K562 (cell line): Measurements from ENCODE around the gene FAM83D. TPM values are rescaled to one million over a fixed set of nuclear protein-coding genes. Genes with fewer than 3 reads are reported as not detected.

Experiments used
- ATAC-seq: fragments of 200-7000 bp; cut with Tn5 transposase; 3 replicates; pipeline ENCODE4 v1.9.1; 2020; ENCODE audit warnings: moderate library complexity
- BruUV-seq: library from RNA; stranded (reverse); fragments of 400-500 nt; replicated peaks from 2 replicates; lab custom pipeline; 2021; lab: Mats Ljungman, UMichigan
- CTCF ChIA-PET: fragments of 300-600 bp; formaldehyde crosslinking; extraction: SDS; loops from one replicate; lab custom pipeline; 2021; ENCODE audit warnings: low intra/inter-chr PET ratio; lab: Yijun Ruan, JAX
- POLR2A ChIA-PET: fragments of 300-600, 350-650 bp; sonication (Branson Sonifier 250); formaldehyde crosslinking; extraction: SDS; loops from one replicate; lab custom pipeline; 2021; ENCODE audit warnings: antibody characterized with exemption, inconsistent platforms; lab: Yijun Ruan, JAX
- DNase-seq, 4 experiments: peaks; one replicate each; pipeline versions ENCODE4 v3.0.0 to v3.0.0-alpha.2; 2011 to 2018; ENCODE audit warnings: low spot score in 3 of 4, mixed read lengths in 3 of 4; ENCODE audit errors: extremely low read depth in 1 of 4
- FAIRE-seq: peaks from 2 replicates; lab custom pipeline; 2011; peaks lifted over from hg19 to GRCh38; lab: Jason Lieb, UNC
- H2AFZ ChIP-seq: 2 replicates; pipeline ENCODE4 v1.6.0; 2011; ENCODE audit warnings: low read depth, low read length, control low read depth, inconsistent platforms
- H3K27ac ChIP-seq: fragments of 200-600 bp; 3 replicates; pipeline ENCODE4 v1.8.0; 2011; ENCODE audit warnings: low read depth, mild to moderate bottlenecking, control low read depth, inconsistent platforms, low read length, moderate library complexity, mixed read lengths; ENCODE audit errors: extremely low read depth
- H3K27me3 ChIP-seq, 2 experiments: fragments of 300-600 bp in 1 of 2; 2 replicates in 1 of 2; 3 replicates in 1 of 2; pipeline versions ENCODE4 v1.6.0 to v1.8.0; 2011; ENCODE audit warnings: inconsistent platforms in 2 of 2, low read length in 2 of 2, mild to moderate bottlenecking in 1 of 2, mixed read lengths in 1 of 2, moderate library complexity in 1 of 2; ENCODE audit not compliant: control insufficient read depth in 2 of 2, insufficient read depth in 2 of 2
- H3K36me3 ChIP-seq: fragments of 300-600 bp; 3 replicates; pipeline ENCODE4 v1.8.0; 2011; ENCODE audit warnings: mild to moderate bottlenecking, low read length, inconsistent platforms; ENCODE audit not compliant: control insufficient read depth, insufficient read depth
- H3K4me1 ChIP-seq, 2 experiments: fragments of 200-600 bp in 1 of 2; replicated peaks in 1 of 2; 2 replicates in 1 of 2; 3 replicates in 1 of 2; pipeline versions ENCODE4 v1.5.1 to v1.8.0; 2011; ENCODE audit warnings: inconsistent platforms in 2 of 2, low read length in 2 of 2, mild to moderate bottlenecking in 1 of 2, mixed read lengths in 1 of 2, moderate library complexity in 1 of 2; ENCODE audit not compliant: control insufficient read depth in 2 of 2, insufficient read depth in 2 of 2
- H3K4me2 ChIP-seq: 2 replicates; pipeline ENCODE4 v1.6.1; 2011; ENCODE audit warnings: low read length, control low read depth, inconsistent platforms, mixed read lengths; ENCODE audit not compliant: insufficient read depth
- H3K4me3 ChIP-seq: fragments of 200-600 bp; sonication (generic), shearing (Covaris generic); 2 replicates; pipeline ENCODE4 v1.5.1; 2016; ENCODE audit warnings: control low read depth, inconsistent platforms
- H3K79me2 ChIP-seq: fragments of 200-600 bp; 3 replicates; pipeline ENCODE4 v1.8.0; 2011; ENCODE audit warnings: low read length, inconsistent platforms; ENCODE audit not compliant: control insufficient read depth, insufficient read depth
- H3K9ac ChIP-seq, 2 experiments: 2 replicates each; pipeline versions ENCODE4 v1.6.0 to v1.6.1; 2011; ENCODE audit warnings: low read depth in 2 of 2, low read length in 2 of 2, control low read depth in 1 of 2, inconsistent platforms in 1 of 2, mild to moderate bottlenecking in 1 of 2, mixed read lengths in 1 of 2; ENCODE audit not compliant: insufficient read depth in 1 of 2
- H3K9me1 ChIP-seq: one replicate; pipeline ENCODE4 v1.6.0; 2011; ENCODE audit warnings: inconsistent platforms, mild to moderate bottlenecking, low read length, moderate library complexity; ENCODE audit not compliant: control insufficient read depth, insufficient read depth
- H3K9me3 ChIP-seq: replicated peaks from 2 replicates; pipeline ENCODE4 v1.5.1; 2011; ENCODE audit warnings: low read depth, low read length, inconsistent platforms; ENCODE audit not compliant: control insufficient read depth, insufficient read depth
- H4K20me1 ChIP-seq: replicated peaks from 2 replicates; pipeline ENCODE4 v1.6.1; 2011; ENCODE audit warnings: low read length, inconsistent platforms, mixed read lengths; ENCODE audit not compliant: control insufficient read depth, insufficient read depth
- CTCF ChIP-seq, 3 experiments: IDR thresholded peaks in 2 of 3; conservative IDR thresholded peaks in 1 of 3; 2 replicates each; pipeline ENCODE4 v1.5.1; 2011 to 2012; ENCODE audit warnings: low read length in 3 of 3, mild to moderate bottlenecking in 3 of 3, control low read depth in 2 of 3, improper control_type of control experiment in 1 of 3, inconsistent platforms in 1 of 3, low read depth in 1 of 3, mixed read lengths in 1 of 3, moderate library complexity in 1 of 3; ENCODE audit not compliant: insufficient read depth in 2 of 3
- NFATC3 ChIP-seq: fragments of 450-650 bp; IDR thresholded peaks from 2 replicates; pipeline ENCODE4 v1.6.1; 2017; ENCODE audit warnings: mild to moderate bottlenecking
- NFRKB ChIP-seq: fragments of 450-650 bp; IDR thresholded peaks from 2 replicates; pipeline ENCODE4 v1.6.1; 2016; ENCODE audit warnings: low read depth
- NR2C1 ChIP-seq, 2 experiments: fragments of 450-650 bp; IDR thresholded peaks; 2 replicates each; pipeline ENCODE4 v1.6.1; 2017; ENCODE audit warnings: mild to moderate bottlenecking in 2 of 2, antibody characterized with exemption in 1 of 2, inconsistent platforms in 1 of 2, missing compliant biosample characterization in 1 of 2, missing genetic modification characterization in 1 of 2
- PHTF2 ChIP-seq: fragments of 250-450 bp; sonication (Bioruptor Pico); IDR thresholded peaks from 2 replicates; pipeline ENCODE4 v1.5.0; 2021; ENCODE audit warnings: mild to moderate bottlenecking
- POLR2H ChIP-seq: IDR thresholded peaks from 2 replicates; pipeline ENCODE4 v1.6.1; 2016; ENCODE audit warnings: missing genetic modification characterization, low read depth, mild to moderate bottlenecking, control low read depth, missing compliant biosample characterization, moderate library complexity
- POU5F1 ChIP-seq: fragments of 150-350 bp; IDR thresholded peaks from 2 replicates; pipeline ENCODE4 v1.6.1; 2014; ENCODE audit warnings: borderline replicate concordance, low read length, low read depth, mild to moderate bottlenecking; ENCODE audit not compliant: partially characterized antibody
- RAD21 ChIP-seq, 2 experiments: fragments of 250-450 bp in 1 of 2; fragments of 450-650 bp in 1 of 2; sonication (Bioruptor Pico) in 1 of 2; formaldehyde crosslinking in 1 of 2; IDR thresholded peaks in 1 of 2; conservative IDR thresholded peaks in 1 of 2; 2 replicates each; pipeline versions ENCODE4 v1.4.0 to v1.8.0; 2020 to 2022; ENCODE audit warnings: mild to moderate bottlenecking in 2 of 2, moderate library complexity in 1 of 2
- SP2 ChIP-seq: IDR thresholded peaks from 2 replicates; pipeline ENCODE4 v1.6.1; 2011; ENCODE audit warnings: mild to moderate bottlenecking, low read depth, low read length, moderate library complexity; ENCODE audit not compliant: poor library complexity, severe bottlenecking; ENCODE audit errors: extremely low read depth
- TEAD4 ChIP-seq, 2 experiments: sonication (generic) in 1 of 2; formaldehyde crosslinking in 1 of 2; IDR thresholded peaks; 2 replicates each; pipeline versions ENCODE4 v1.6.1 to v1.8.0; 2012 to 2022; ENCODE audit warnings: borderline replicate concordance in 1 of 2, inconsistent platforms in 1 of 2, low read length in 1 of 2, mild to moderate bottlenecking in 1 of 2, missing genetic modification reagents in 1 of 2
- ZFX ChIP-seq: sonication (generic); formaldehyde crosslinking; IDR thresholded peaks from 2 replicates; pipeline ENCODE4 v1.8.0; 2022; ENCODE audit warnings: mild to moderate bottlenecking, missing genetic modification reagents, moderate library complexity
- ZNF79 ChIP-seq: fragments of 250-450 bp; sonication (Bioruptor Pico); IDR thresholded peaks from 2 replicates; pipeline ENCODE4 v1.4.0; 2020; ENCODE audit warnings: low read depth, mild to moderate bottlenecking, moderate library complexity
- ZSCAN29 ChIP-seq: fragments of 450-650 bp; IDR thresholded peaks from 2 replicates; pipeline ENCODE4 v1.6.1; 2017
- WGBS: fragments of 100-300 bp; shearing (Covaris generic); methylation state at CpG from one replicate; pipeline ENCODE4 v1.1.6; 2016; ENCODE audit warnings: low coverage, mixed read lengths; ENCODE audit not compliant: insufficient coverage; ENCODE audit errors: missing lambda C conversion rate; 5-methylcytosine and 5-hydroxymethylcytosine counted together
- in situ Hi-C: fragments of 300-500 bp; cut with MboI; formaldehyde crosslinking; loops from 4 replicates; pipeline ENCODE4 v1.15.0; 2018; ENCODE audit warnings: inconsistent platforms, mixed read lengths
- intact Hi-C: fragments of 100-400 bp; cut with micrococcal nuclease; formaldehyde crosslinking; loops from 2 replicates; pipeline ENCODE4 v1.14.2; 2022
- polyA plus RNA-seq, 8 experiments: library from polyadenylated mRNA; depleted of rRNA in 4 of 8; stranded (reverse) in 5 of 8; unstranded in 3 of 8; fragments of >200 nt; fragmentation: Nextera tagmentation in 2 of 8; fragmentation: Illumina TruSeq in 1 of 8; extraction: Ambion mirVana in 2 of 8; extraction: Trizol in 1 of 8; gene quantifications; 2 replicates each; pipeline versions ENCODE4 v1.2.1 to v1.2.3, GENCODE V29; 2011 to 2014; ENCODE audit warnings: inconsistent platforms in 1 of 8, missing spikeins in 1 of 8
- total RNA-seq, 7 experiments: library from RNA; depleted of rRNA in 6 of 7; stranded (reverse); fragments of >200 nt in 6 of 7; fragmentation: Illumina TruSeq in 2 of 7; extraction: Trizol in 2 of 7; gene quantifications; 2 replicates each; pipeline versions ENCODE4 v1.2.1 to v1.2.3, GENCODE V29; 2011 to 2021; ENCODE audit warnings: low replicate concordance in 1 of 7
- TF ChIP-seq, protein P1 (sequence below): sonication (generic); formaldehyde crosslinking; IDR thresholded peaks from 2 replicates; pipeline ENCODE4 v1.8.1; 2022; ENCODE audit warnings: missing genetic modification reagents
- TF ChIP-seq, protein P2 (sequence below): fragments of 250-450 bp; sonication (Bioruptor Pico); IDR thresholded peaks from 2 replicates; pipeline ENCODE4 v1.5.0; 2021
- TF ChIP-seq, protein P3 (sequence below), 2 experiments: fragments of 450-650 bp in 1 of 2; sonication (generic) in 1 of 2; formaldehyde crosslinking in 1 of 2; IDR thresholded peaks in 1 of 2; conservative IDR thresholded peaks in 1 of 2; 2 replicates each; pipeline versions ENCODE4 v1.6.1 to v1.8.1; 2016 to 2023; ENCODE audit warnings: mild to moderate bottlenecking in 2 of 2, moderate library complexity in 2 of 2, inconsistent platforms in 1 of 2, missing genetic modification reagents in 1 of 2

Gene FAM83D
- total and polyA plus RNA-seq, 9 of the 15 experiments (the other 6 are each of a cell fraction or from before 2014, with no cell fraction given) = 8.2 to 66.1 (median 43.5) TPM

- Histone ChIP-seq H3K36me3 (peaks cover 98% of the 10 kb centered on the region), H4K20me1 (peaks cover 42% of the 10 kb centered on the region), H3K9ac (no peak overlapping the region), H3K4me3 (no peak overlapping the region), H3K4me2 (no peak overlapping the region), H3K9me3 (no peaks in the 10 kb centered on the region), H3K79me2 (peaks cover 100% of the 10 kb centered on the region), H3K27me3 (no peaks in the 10 kb centered on the region), H3K4me1 (peaks cover 0 to 40% of the 10 kb centered on the region in 2 experiments; a peak in 3 of 5 replicates), H3K27ac (peak overlapping the region; percentile 35; the same call in 1 of the 3 replicates), H3K9me1 (peaks cover 14% of the 10 kb centered on the region), H2AFZ (no peak overlapping the region)
- ATAC-seq (peak; percentile 44), FAIRE-seq (no peak), DNase-seq (no peak)
- no TSS peak for BruUV-seq
- CTCF ChIA-PET = interaction anchor here (0.6 to 0.7 kb wide), 3 partner anchors 77 to 289 kb away, joined by 3 read pairs; no protein-coding TSS in a partner anchor
- intact Hi-C loops = no loop called here
- 52% methylated on average over 3 of the region's 3 CpGs for WGBS
- POLR2A ChIA-PET = interaction anchor here (1.2 to 1.3 kb wide), 2 partner anchors 10 to 27 kb away, joined by 5 to 6 read pairs; partner anchors contain the start of gene DHX35
- in situ Hi-C loops = no loop called here
- TF ChIP-seq POLR2H (tag) = no peak
- TF ChIP-seq ZFX = no peak
- TF ChIP-seq RAD21 (CRISPR knock-in tag; conservative IDR thresholded peaks at IDR 0.05 in 1 of 2, IDR thresholded peaks at IDR 0.05 in 1 of 2) = peak in 1 of 2 experiments; percentile 28; a peak in 2 of 4 replicates
- TF ChIP-seq TEAD4 (IDR thresholded peaks at IDR 0.05; ENCODE audit: low read length) = no peak
- TF ChIP-seq TEAD4 (CRISPR knock-in tag; IDR thresholded peaks at IDR 0.05; ENCODE audit: borderline replicate concordance) = no peak
- TF ChIP-seq SP2 = no peak
- no peak for TF ChIP-seq POU5F1
- TF ChIP-seq ZSCAN29 = no peak
- TF ChIP-seq, protein P1, sequence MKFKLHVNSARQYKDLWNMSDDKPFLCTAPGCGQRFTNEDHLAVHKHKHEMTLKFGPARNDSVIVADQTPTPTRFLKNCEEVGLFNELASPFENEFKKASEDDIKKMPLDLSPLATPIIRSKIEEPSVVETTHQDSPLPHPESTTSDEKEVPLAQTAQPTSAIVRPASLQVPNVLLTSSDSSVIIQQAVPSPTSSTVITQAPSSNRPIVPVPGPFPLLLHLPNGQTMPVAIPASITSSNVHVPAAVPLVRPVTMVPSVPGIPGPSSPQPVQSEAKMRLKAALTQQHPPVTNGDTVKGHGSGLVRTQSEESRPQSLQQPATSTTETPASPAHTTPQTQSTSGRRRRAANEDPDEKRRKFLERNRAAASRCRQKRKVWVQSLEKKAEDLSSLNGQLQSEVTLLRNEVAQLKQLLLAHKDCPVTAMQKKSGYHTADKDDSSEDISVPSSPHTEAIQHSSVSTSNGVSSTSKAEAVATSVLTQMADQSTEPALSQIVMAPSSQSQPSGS (CRISPR knock-in tag) = no peak
- no peak for TF ChIP-seq ZNF79
- TF ChIP-seq, protein P2, sequence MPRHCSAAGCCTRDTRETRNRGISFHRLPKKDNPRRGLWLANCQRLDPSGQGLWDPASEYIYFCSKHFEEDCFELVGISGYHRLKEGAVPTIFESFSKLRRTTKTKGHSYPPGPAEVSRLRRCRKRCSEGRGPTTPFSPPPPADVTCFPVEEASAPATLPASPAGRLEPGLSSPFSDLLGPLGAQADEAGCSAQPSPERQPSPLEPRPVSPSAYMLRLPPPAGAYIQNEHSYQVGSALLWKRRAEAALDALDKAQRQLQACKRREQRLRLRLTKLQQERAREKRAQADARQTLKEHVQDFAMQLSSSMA (CRISPR knock-in tag) = no peak
- TF ChIP-seq PHTF2 (CRISPR knock-in tag) = no peak
- no peak for TF ChIP-seq NR2C1 (IDR thresholded peaks at IDR 0.05)
- no peak for TF ChIP-seq NR2C1 (tag; IDR thresholded peaks at IDR 0.05)
- TF ChIP-seq NFATC3 = no peak
- TF ChIP-seq, protein P3, sequence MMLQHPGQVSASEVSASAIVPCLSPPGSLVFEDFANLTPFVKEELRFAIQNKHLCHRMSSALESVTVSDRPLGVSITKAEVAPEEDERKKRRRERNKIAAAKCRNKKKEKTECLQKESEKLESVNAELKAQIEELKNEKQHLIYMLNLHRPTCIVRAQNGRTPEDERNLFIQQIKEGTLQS (IDR thresholded peaks at IDR 0.05) = peak; percentile 61
- TF ChIP-seq, protein P3 (CRISPR knock-in tag; conservative IDR thresholded peaks at IDR 0.05) = no peak
- TF ChIP-seq CTCF (IDR thresholded peaks at IDR 0.05 in 2 of 3, conservative IDR thresholded peaks at IDR 0.05 in 1 of 3; ENCODE audit: insufficient read depth in 2 of 3, low read depth in 1 of 3, low read length in 3 of 3) = 0 out of 6 replicates have a peak, but pooled peaks of 2 of the 3 experiments have one; percentile 12 to 37
- TF ChIP-seq NFRKB = no peak
These were observed 9.1 kb downstream of the FAM83D start for GRCh38 chr20:38935285-38935684.
